Dermis blood vessel endothelial cell (primary cell): Measurements from ENCODE around the gene HSPB6. TPM values are rescaled to one million over a fixed set of nuclear protein-coding genes. Genes with fewer than 3 reads are reported as not detected.
"Not testable (repeated sequence)": the region's sequence is repeated elsewhere in the genome, so short reads cannot be mapped to it uniquely, and the experiment has no call there.

Source experiments
- DNase-seq: peaks from one replicate; pipeline ENCODE4 v3.0.0; 2010
- total RNA-seq: library from RNA; depleted of rRNA; stranded (reverse); fragments of >200 nt; gene quantifications from 2 replicates; pipeline ENCODE4 v1.2.3, GENCODE V29; 2014

HSPB6 gene
- total RNA-seq, 1 donor from 2014 or later = 0.17 TPM

- no peak for DNase-seq
Observed at GRCh38 chr19:35729021-35729420, 27.8 kb downstream of the HSPB6 start.

GRCh38 chr19:35727956-35728706, 28.7 kb downstream of the HSPB6 start:
- no peak for DNase-seq

GRCh38 chr19:35727053-35727955, 29.5 kb downstream of the HSPB6 start:
- DNase-seq = no peak

- DNase-seq = no peak
Observed at GRCh38 chr19:35725216-35725861, 31.5 kb downstream of the HSPB6 start.

GRCh38 chr19:35724560-35724959, 32.3 kb downstream of the HSPB6 start:
- DNase-seq = no peak

- not testable (repeated sequence) for DNase-seq
Observed at GRCh38 chr19:35724132-35724531, 32.7 kb downstream of the HSPB6 start.

- DNase-seq = no peak
Observed at GRCh38 chr19:35723671-35724070, 33.2 kb downstream of the HSPB6 start.

GRCh38 chr19:35722897-35723296, 33.9 kb downstream of the HSPB6 start:
- no peak for DNase-seq

- no peak for DNase-seq
Observed at GRCh38 chr19:35722461-35722860, 34.4 kb downstream of the HSPB6 start.

- no peak for DNase-seq
Observed at GRCh38 chr19:35721374-35721773, 35.5 kb downstream of the HSPB6 start.

GRCh38 chr19:35720648-35721047, 36.2 kb downstream of the HSPB6 start:
- no peak for DNase-seq

GRCh38 chr19:35720163-35720524, 36.7 kb downstream of the HSPB6 start:
- DNase-seq = no peak

- no peak for DNase-seq
Observed at GRCh38 chr19:35719402-35720162, 37.2 kb downstream of the HSPB6 start.

- peak; percentile 47 for DNase-seq
Observed at GRCh38 chr19:35718345-35719041, 38.3 kb downstream of the HSPB6 start.

- no peak for DNase-seq
Observed at GRCh38 chr19:35717665-35718344, 39.0 kb downstream of the HSPB6 start, which contains the start of gene KMT2B. TSS of gene KMT2B (plus strand) at chr19:35718003. CDS start at chr19:35718019, 16 bp downstream.

- DNase-seq = peak; percentile 95
Observed at GRCh38 chr19:35716801-35717664, 39.8 kb downstream of the HSPB6 start.

- DNase-seq = peak; percentile 60
Observed at GRCh38 chr19:35715981-35716800, 40.6 kb downstream of the HSPB6 start.

GRCh38 chr19:35715355-35715809, 41.4 kb downstream of the HSPB6 start:
- DNase-seq = no peak
